ENCODE data around the gene ILKAP. TPM values are rescaled to one million over a fixed set of nuclear protein-coding genes. Genes with fewer than 3 reads are reported as not detected.

ILKAP gene
- total and polyA plus RNA-seq, 2 of the 4 experiments (the other 2 are of a cell fraction) = 13.3 to 44.2 TPM

GRCh38 chr2:238252766-238253630 is 49.5 kb upstream of the ILKAP start:
- H2AK9ac ChIP-seq (replicated peaks; ENCODE audit: low read depth, low read length, poor library complexity) = peak overlapping the region; percentile 26
- intact Hi-C loops (cut with micrococcal nuclease) = no loop called here
- no peak overlapping the region for H3K4me3 ChIP-seq (ENCODE audit: insufficient read depth, low read depth, low read length)
- H2AFZ ChIP-seq (replicated peaks; ENCODE audit: low read length, poor library complexity) = no peak overlapping the region
- no peak overlapping the region for H2BK20ac ChIP-seq (ENCODE audit: low read depth, low read length)
- no peaks in the 10 kb centered on the region for H3K9me3 ChIP-seq (ENCODE audit: control insufficient read depth, insufficient read depth, low read length)
- no peaks in the 10 kb centered on the region for H3K9me1 ChIP-seq (ENCODE audit: insufficient read depth, low read length)
- POLR2A ChIA-PET (ENCODE audit: unreplicated experiment) = no interaction called here
- H3K4me1 ChIP-seq (ENCODE audit: control insufficient read depth, insufficient read depth, low read length) = no peaks in the 10 kb centered on the region
- H4K8ac ChIP-seq (ENCODE audit: low read depth in 2 of 2, low read length in 2 of 2) = no peak overlapping the region
- no peak overlapping the region for H3K27ac ChIP-seq (ENCODE audit: insufficient read depth, low read length)
- no peak overlapping the region for H3K23ac ChIP-seq (ENCODE audit: low read depth, low read length)
- 96% methylated on average over 22 of the region's 35 CpGs; no CpG with 5 or more reads in 1 of the 2 experiments for WGBS, 2 experiments (ENCODE audit: extremely low coverage in 2 of 2, insufficient read length in 1 of 2)
- H2BK15ac ChIP-seq (ENCODE audit: low read depth, low read length) = no peak overlapping the region
- CTCF ChIA-PET = no interaction called here
- BruUV-seq (replicated peaks) = no TSS peak
- H3K4ac ChIP-seq (ENCODE audit: low read depth, low read length) = no peak overlapping the region
- no peak overlapping the region for H3K9ac ChIP-seq (ENCODE audit: low read depth, low read length)
- no peak for TF ChIP-seq MXI1 (IDR thresholded peaks at IDR 0.05; ENCODE audit: borderline replicate concordance, low read depth, low read length)
- TF ChIP-seq RFX5 (IDR thresholded peaks at IDR 0.05; ENCODE audit: low read depth, low read length) = no peak
- TF ChIP-seq NFE2L2 (IDR thresholded peaks at IDR 0.05; ENCODE audit: low read depth, low read length) = no peak
- TF ChIP-seq SMC3 (IDR thresholded peaks at IDR 0.05; ENCODE audit: low read depth, low read length) = no peak
- no peak for TF ChIP-seq POLR2A (IDR thresholded peaks at IDR 0.05; ENCODE audit: low read depth, low read length)
- no peak for TF ChIP-seq BHLHE40 (IDR thresholded peaks at IDR 0.05; ENCODE audit: low read depth, low read length)
- TF ChIP-seq CHD1 (IDR thresholded peaks at IDR 0.05; ENCODE audit: low read depth, low read length) = no peak
- TF ChIP-seq MAZ (IDR thresholded peaks at IDR 0.05; ENCODE audit: borderline replicate concordance, low read depth, low read length) = no peak
- TF ChIP-seq FOS (IDR thresholded peaks at IDR 0.05; ENCODE audit: low read depth, low read length) = no peak
- no peak for TF ChIP-seq RCOR1 (IDR thresholded peaks at IDR 0.05; ENCODE audit: insufficient replicate concordance, low read length)
- no peak for TF ChIP-seq CEBPB (IDR thresholded peaks at IDR 0.05; ENCODE audit: low read depth, low read length)
- TF ChIP-seq RAD21 (IDR thresholded peaks at IDR 0.05; ENCODE audit: low read length) = no peak
- TF ChIP-seq ELK1 (IDR thresholded peaks at IDR 0.05; ENCODE audit: borderline replicate concordance, low read depth, low read length) = no peak
- no peak for TF ChIP-seq MAFK (IDR thresholded peaks at IDR 0.05; ENCODE audit: low read depth, low read length)
- no peak overlapping the region for H3K4me2 ChIP-seq (ENCODE audit: low read depth, low read length)
- H3K27me3 ChIP-seq (ENCODE audit: control insufficient read depth, insufficient read depth, low read length) = no peaks in the 10 kb centered on the region
- ATAC-seq (ENCODE audit: low read depth) = no peak
- in situ Hi-C loops (cut with MboI; ENCODE audit: low sequenced_read_pairs) = no loop called here
- no peak overlapping the region for H4K5ac ChIP-seq (ENCODE audit: low read depth, low read length)
- H2BK120ac ChIP-seq (ENCODE audit: low read depth, low read length) = no peak overlapping the region
- H3K18ac ChIP-seq (ENCODE audit: low read depth, low read length) = no peak overlapping the region
- H2AK5ac ChIP-seq (ENCODE audit: low read depth, low read length) = no peak overlapping the region
- no peaks in the 10 kb centered on the region for H3K79me1 ChIP-seq (ENCODE audit: low read depth in 1 of 2, low read length in 2 of 2)
- no peak overlapping the region for H3K14ac ChIP-seq (replicated peaks; ENCODE audit: low read depth, low read length)
- H3K36me3 ChIP-seq (ENCODE audit: control insufficient read depth, insufficient read depth, low read length) = peaks cover 22% of the 10 kb centered on the region
- H3K56ac ChIP-seq (ENCODE audit: extremely low read depth, insufficient read depth, low read length) = no peak overlapping the region
- H4K91ac ChIP-seq (ENCODE audit: insufficient read depth, low read depth, low read length) = no peak overlapping the region
- no peak overlapping the region for H2BK5ac ChIP-seq (ENCODE audit: low read depth, low read length, poor library complexity, severe bottlenecking)
- no peak for DNase-seq
- dilution Hi-C loops (cut with HindIII; ENCODE audit: low sequenced_read_pairs, unreplicated experiment) = no loop called here
- H4K20me1 ChIP-seq (ENCODE audit: insufficient read depth, low read length) = 0 out of 2 replicates have a peak, but pooled peaks cover 4% of the 10 kb centered on the region
